CD4-positive, alpha-beta memory T cell (primary cell): Measurements from ENCODE around the gene C3orf22. TPM values are rescaled to one million over a fixed set of nuclear protein-coding genes. Genes with fewer than 3 reads are reported as not detected.

Experiments used
- CTCF ChIA-PET: fragments of 350-600 bp; sonication (Branson Sonifier 250); formaldehyde crosslinking; loops from one replicate; lab custom pipeline; 2021; ENCODE audit warnings: inconsistent platforms; ENCODE audit not compliant: partially characterized antibody; lab: Charles Lee
- POLR2A ChIA-PET: fragments of 350-600 bp; sonication (Branson Sonifier 250); formaldehyde crosslinking; loops from one replicate; lab custom pipeline; 2021; ENCODE audit not compliant: partially characterized antibody; lab: Charles Lee
- DNase-seq, 5 donors: peaks; one replicate each; pipeline versions ENCODE4 v3.0.0 to v3.0.0-alpha.2; 2020 to 2022; ENCODE audit warnings: mixed read lengths in 1 of 5
- H3K27ac ChIP-seq: one replicate; pipeline ENCODE4 v1.7.0; 2013; ENCODE audit warnings: low read depth, low read length
- H3K27me3 ChIP-seq: 2 replicates; pipeline ENCODE4 v1.7.0; 2013; ENCODE audit warnings: mild to moderate bottlenecking, low read length, moderate library complexity; ENCODE audit not compliant: insufficient read depth
- H3K36me3 ChIP-seq: 2 replicates; pipeline ENCODE4 v1.7.0; 2013; ENCODE audit warnings: mild to moderate bottlenecking, low read length, moderate library complexity; ENCODE audit not compliant: insufficient read depth
- H3K4me1 ChIP-seq: 2 replicates; pipeline ENCODE4 v1.7.0; 2013; ENCODE audit warnings: mild to moderate bottlenecking, low read length, moderate library complexity; ENCODE audit not compliant: insufficient read depth
- H3K4me3 ChIP-seq, 2 donors: one replicate each; pipeline ENCODE4 v1.7.0; 2013; ENCODE audit warnings: low read length in 2 of 2, mild to moderate bottlenecking in 1 of 2
- H3K9me3 ChIP-seq, 2 donors: one replicate each; pipeline ENCODE4 v1.7.0; 2013; ENCODE audit warnings: low read length in 2 of 2, control low read depth in 1 of 2; ENCODE audit not compliant: control insufficient read depth in 1 of 2
- H3K27ac Mint-ChIP-seq, 7 donors: one replicate each; pipeline ENCODE4 v1.8.0; 2020 to 2021; ENCODE audit warnings: mixed read lengths in 7 of 7, mild to moderate bottlenecking in 6 of 7, inconsistent platforms in 3 of 7, moderate library complexity in 3 of 7
- H3K27me3 Mint-ChIP-seq, 2 donors: one replicate each; pipeline ENCODE4 v1.8.0; 2020 to 2021; ENCODE audit warnings: mixed read lengths in 2 of 2
- H3K36me3 Mint-ChIP-seq, 2 donors: one replicate each; pipeline ENCODE4 v1.8.0; 2020 to 2021; ENCODE audit warnings: mixed read lengths in 2 of 2, inconsistent platforms in 1 of 2, mild to moderate bottlenecking in 1 of 2
- H3K4me1 Mint-ChIP-seq, 4 donors: one replicate each; pipeline ENCODE4 v1.8.0; 2020 to 2021; ENCODE audit warnings: mixed read lengths in 4 of 4, mild to moderate bottlenecking in 1 of 4
- H3K4me3 Mint-ChIP-seq, 8 donors: one replicate each; pipeline ENCODE4 v1.8.0; 2020 to 2021; ENCODE audit warnings: mixed read lengths in 8 of 8, mild to moderate bottlenecking in 7 of 8, moderate library complexity in 6 of 8, inconsistent platforms in 3 of 8
- H3K9me3 Mint-ChIP-seq, 8 donors: one replicate each; pipeline ENCODE4 v1.8.0; 2020 to 2021; ENCODE audit warnings: mixed read lengths in 8 of 8, mild to moderate bottlenecking in 5 of 8, inconsistent platforms in 3 of 8, moderate library complexity in 1 of 8
- intact Hi-C: fragments of 100-400 bp; cut with micrococcal nuclease; formaldehyde crosslinking; loops from one replicate; pipeline ENCODE4 v1.15.1; 2023
- polyA plus RNA-seq, 2 donors: library from polyadenylated mRNA; unstranded; fragments of 300-500 nt; fragmentation: Illumina TruSeq; gene quantifications; one replicate each; pipeline ENCODE4 v1.2.3, GENCODE V29; 2021
- total RNA-seq, 2 experiments: library from RNA; stranded (reverse); gene quantifications; one replicate each; pipeline ENCODE4 v1.2.3, GENCODE V29; 2021

C3orf22 gene
- total and polyA plus RNA-seq, 4 experiments from 2014 or later: not detected

- ChIA-PET CTCF (no interaction called here), POLR2A (no interaction called here)
- Histone ChIP-seq H3K36me3 (no peaks in the 10 kb centered on the region), H3K4me1 (no peaks in the 10 kb centered on the region), H3K27ac (no peak overlapping the region), H3K9me3 (no peaks in the 10 kb centered on the region), H3K4me3 (no peak overlapping the region), H3K27me3 (no peaks in the 10 kb centered on the region)
- Mint-ChIP-seq H3K27me3 (peaks cover 0 to 4% of the 10 kb centered on the region in 2 donors), H3K9me3 (no peaks in the 10 kb centered on the region), H3K36me3 (no peaks in the 10 kb centered on the region), H3K4me1 (no peaks in the 10 kb centered on the region), H3K4me3 (no peak overlapping the region), H3K27ac (no peak overlapping the region)
- intact Hi-C loops: no loop called here
- DNase-seq: no peak
Observed at GRCh38 chr3:126546549-126547239, 12.0 kb downstream of the C3orf22 start.

GRCh38 chr3:126546013-126546412 lies 12.7 kb downstream of the C3orf22 start:
- intact Hi-C loops: no loop called here
- Mint-ChIP-seq H3K27me3 (peaks cover 0 to 5% of the 10 kb centered on the region in 2 donors), H3K36me3 (no peaks in the 10 kb centered on the region), H3K27ac (no peak overlapping the region), H3K4me1 (no peaks in the 10 kb centered on the region), H3K4me3 (no peak overlapping the region), H3K9me3 (no peaks in the 10 kb centered on the region)
- ChIA-PET POLR2A (no interaction called here), CTCF (no interaction called here)
- Histone ChIP-seq H3K4me1 (no peaks in the 10 kb centered on the region), H3K27me3 (no peaks in the 10 kb centered on the region), H3K27ac (no peak overlapping the region), H3K9me3 (no peaks in the 10 kb centered on the region), H3K4me3 (no peak overlapping the region), H3K36me3 (no peaks in the 10 kb centered on the region)
- no peak for DNase-seq

DNA sequence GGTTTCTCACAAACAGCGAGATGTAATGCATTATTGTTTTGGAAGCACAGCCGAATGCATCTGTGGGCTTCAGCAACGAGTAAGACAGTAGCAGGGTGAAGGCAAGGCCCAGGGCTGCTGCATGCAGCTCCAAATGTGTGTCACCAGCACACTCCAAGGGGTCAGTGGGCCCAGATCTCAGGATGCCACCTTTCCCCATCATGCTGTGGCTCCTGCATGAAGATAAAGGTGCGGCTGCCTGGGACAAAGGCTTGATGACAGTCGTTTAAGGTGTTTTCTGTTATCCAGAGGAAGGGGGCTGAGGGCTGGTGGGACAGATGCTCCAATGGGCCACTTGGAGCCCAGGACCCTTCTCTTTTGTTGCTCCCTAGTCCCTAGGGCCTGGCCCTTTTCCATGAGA lies 13.2 kb downstream of the C3orf22 start:
- no peak for DNase-seq
- intact Hi-C loops: no loop called here
- Histone ChIP-seq H3K4me1 (no peaks in the 10 kb centered on the region), H3K9me3 (no peaks in the 10 kb centered on the region), H3K27me3 (no peaks in the 10 kb centered on the region), H3K4me3 (no peak overlapping the region), H3K27ac (no peak overlapping the region), H3K36me3 (no peaks in the 10 kb centered on the region)
- no peaks in the 10 kb centered on the region for H3K36me3 Mint-ChIP-seq
- ChIA-PET CTCF (no interaction called here), POLR2A (no interaction called here)
- no peak overlapping the region for H3K27ac Mint-ChIP-seq
- no peak overlapping the region for H3K4me3 Mint-ChIP-seq
- no peaks in the 10 kb centered on the region for H3K9me3 Mint-ChIP-seq
- H3K4me1 Mint-ChIP-seq: no peaks in the 10 kb centered on the region
- peaks cover 0 to 4% of the 10 kb centered on the region in 2 donors for H3K27me3 Mint-ChIP-seq

DNA sequence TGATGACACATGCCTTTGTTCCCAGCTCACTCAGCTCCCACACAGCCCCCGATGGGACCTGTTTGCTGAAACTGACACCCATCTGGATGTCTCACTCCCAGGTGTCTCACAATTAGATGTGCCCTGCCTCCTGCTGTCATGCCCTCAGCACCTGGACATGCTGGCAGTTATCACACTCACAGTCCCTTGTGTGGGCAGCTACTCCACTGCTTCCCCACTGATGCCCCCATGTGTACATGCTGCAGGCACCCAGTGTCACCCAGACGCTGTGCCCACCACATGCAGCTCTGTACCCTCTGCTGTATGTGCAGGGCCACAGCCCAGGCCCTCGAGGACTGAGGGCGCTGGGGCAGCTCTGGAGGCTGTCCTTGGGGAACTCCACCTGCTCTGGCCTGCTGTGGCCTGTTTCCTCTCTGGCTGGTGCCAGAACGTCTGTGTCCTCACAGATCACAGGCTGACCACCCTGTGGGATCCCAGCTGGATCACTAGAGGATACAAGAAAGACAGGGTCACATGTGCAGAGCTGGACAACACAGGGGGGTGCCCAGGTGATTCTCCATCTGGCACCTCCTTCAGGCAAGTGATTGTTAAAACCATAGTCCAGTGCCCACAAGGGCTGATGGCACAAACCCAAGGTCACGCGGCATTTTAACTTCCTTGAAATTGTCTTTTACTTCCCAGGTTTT lies 14.0 kb downstream of the C3orf22 start:
- Histone ChIP-seq H3K27me3 (no peaks in the 10 kb centered on the region), H3K36me3 (no peaks in the 10 kb centered on the region), H3K27ac (no peak overlapping the region), H3K4me3 (no peak overlapping the region), H3K9me3 (no peaks in the 10 kb centered on the region), H3K4me1 (no peaks in the 10 kb centered on the region)
- ChIA-PET POLR2A (no interaction called here), CTCF (no interaction called here)
- H3K4me1 Mint-ChIP-seq: peaks cover 0 to 2% (median 0%) of the 10 kb centered on the region in 4 donors
- DNase-seq: peak in 1 of 5 donors; percentile 15
- no peak overlapping the region for H3K4me3 Mint-ChIP-seq
- H3K36me3 Mint-ChIP-seq: no peaks in the 10 kb centered on the region
- peaks cover 0 to 6% of the 10 kb centered on the region in 2 donors for H3K27me3 Mint-ChIP-seq
- intact Hi-C loops: no loop called here
- H3K27ac Mint-ChIP-seq: no peak overlapping the region
- peaks cover 0 to 3% (median 0%) of the 10 kb centered on the region in 8 donors for H3K9me3 Mint-ChIP-seq

GRCh38 chr3:126543457-126544061 lies 15.2 kb downstream of the C3orf22 start:
- H3K4me3 Mint-ChIP-seq: no peak overlapping the region
- no peak overlapping the region for H3K27ac Mint-ChIP-seq
- Histone ChIP-seq H3K4me3 (no peak overlapping the region), H3K4me1 (no peaks in the 10 kb centered on the region), H3K27ac (no peak overlapping the region), H3K36me3 (no peaks in the 10 kb centered on the region), H3K27me3 (no peaks in the 10 kb centered on the region), H3K9me3 (no peaks in the 10 kb centered on the region)
- H3K36me3 Mint-ChIP-seq: no peaks in the 10 kb centered on the region
- H3K4me1 Mint-ChIP-seq: peaks cover 0 to 2% (median 0%) of the 10 kb centered on the region in 4 donors
- ChIA-PET POLR2A (no interaction called here), CTCF (no interaction called here)
- intact Hi-C loops: no loop called here
- peaks cover 0 to 3% (median 0%) of the 10 kb centered on the region in 8 donors for H3K9me3 Mint-ChIP-seq
- peaks cover 0 to 6% of the 10 kb centered on the region in 2 donors for H3K27me3 Mint-ChIP-seq
- no peak for DNase-seq

GRCh38 chr3:126542340-126543241 lies 16.1 kb downstream of the C3orf22 start:
- Histone ChIP-seq H3K36me3 (no peaks in the 10 kb centered on the region), H3K4me3 (no peak overlapping the region), H3K4me1 (no peaks in the 10 kb centered on the region), H3K9me3 (no peaks in the 10 kb centered on the region), H3K27me3 (no peaks in the 10 kb centered on the region), H3K27ac (no peak overlapping the region)
- H3K4me1 Mint-ChIP-seq: peaks cover 0 to 2% (median 0%) of the 10 kb centered on the region in 4 donors
- no peak for DNase-seq
- intact Hi-C loops: no loop called here
- H3K9me3 Mint-ChIP-seq: peaks cover 0 to 3% (median 0%) of the 10 kb centered on the region in 8 donors
- CTCF ChIA-PET: no interaction called here
- H3K4me3 Mint-ChIP-seq: no peak overlapping the region
- H3K27ac Mint-ChIP-seq: no peak overlapping the region
- no peaks in the 10 kb centered on the region for H3K36me3 Mint-ChIP-seq
- POLR2A ChIA-PET: no interaction called here
- H3K27me3 Mint-ChIP-seq: peaks cover 0 to 6% of the 10 kb centered on the region in 2 donors
